ENCODE measurements around the gene C2CD4D.

The C2CD4D gene

GRCh38 chr1:151860504-151861187 lies 21.0 kb upstream of the C2CD4D start:
- Histone ChIP-seq H3K9me3 (ENCODE audit: control insufficient read depth, insufficient read depth, low read depth, low read length) (no peaks in the 10 kb centered on the region), H3K4me3 (ENCODE audit: low read depth, low read length) (no peak overlapping the region), H3K4me1 (ENCODE audit: control insufficient read depth, insufficient read depth, low read length) (no peaks in the 10 kb centered on the region), H3K27ac (ENCODE audit: extremely low read depth, low read depth, low read length) (no peak overlapping the region), H3K36me3 (ENCODE audit: control insufficient read depth in 2 of 2, insufficient read depth in 1 of 2, low read length in 2 of 2) (no peaks in the 10 kb centered on the region)
- TF ChIP-seq INSM2 (tag by site-specific recombination; IDR thresholded peaks at IDR 0.05) (no peak), MZF1 (tag by site-specific recombination; IDR thresholded peaks at IDR 0.05; ENCODE audit: borderline replicate concordance) (no peak), ZNF501 (tag by site-specific recombination; IDR thresholded peaks at IDR 0.05) (no peak), ZXDB (tag by site-specific recombination; IDR thresholded peaks at IDR 0.05) (no peak), ZNF791 (tag by site-specific recombination; IDR thresholded peaks at IDR 0.05) (no peak), ZNF529 (tag by site-specific recombination; IDR thresholded peaks at IDR 0.05; ENCODE audit: insufficient replicate concordance) (no peak)
- ChIA-PET CTCF (no interaction called here), POLR2A (interaction anchor here (0.9 kb wide), 1 partner anchor 321 kb away, joined by 3 read pairs; no protein-coding TSS in a partner anchor)

GRCh38 chr1:151859891-151860293 lies 20.3 kb upstream of the C2CD4D start:
- POLR2A ChIA-PET, result no interaction called here
- CTCF ChIA-PET, result interaction anchor here (0.6 kb wide), 1 partner anchor 325 kb away, joined by 3 read pairs; no protein-coding TSS in a partner anchor

GRCh38 chr1:151858886-151859665 lies 19.5 kb upstream of the C2CD4D start:
- no peaks in the 10 kb centered on the region for H3K36me3 ChIP-seq (ENCODE audit: control insufficient read depth in 2 of 2, insufficient read depth in 1 of 2, low read length in 2 of 2)
- POLR2A ChIA-PET, result no interaction called here
- H3K4me3 ChIP-seq (ENCODE audit: low read depth, low read length), result no peak overlapping the region
- TF ChIP-seq ZNF184 (tag by site-specific recombination; IDR thresholded peaks at IDR 0.05) (no peak), ZNF549 (tag by site-specific recombination; IDR thresholded peaks at IDR 0.05) (no peak), BCL11A (tag by site-specific recombination; IDR thresholded peaks at IDR 0.05; ENCODE audit: low read depth) (no peak)
- H3K27ac ChIP-seq (ENCODE audit: extremely low read depth, low read depth, low read length), result no peak overlapping the region
- no peaks in the 10 kb centered on the region for H3K4me1 ChIP-seq (ENCODE audit: control insufficient read depth, insufficient read depth, low read length)
- H3K9me3 ChIP-seq (ENCODE audit: control insufficient read depth, insufficient read depth, low read depth, low read length), result no peaks in the 10 kb centered on the region
- CTCF ChIA-PET, result interaction anchor here (0.6 to 1.7 kb wide), 5 partner anchors 29 to 326 kb away, joined by 3 to 6 read pairs (median 4); partner anchors contain the start of gene THEM4

More at GRCh38 chr1:151859891-151860293, 20.3 kb upstream of the C2CD4D start:
- Histone ChIP-seq H3K4me3 (ENCODE audit: low read depth, low read length) (no peak overlapping the region), H3K9me3 (ENCODE audit: control insufficient read depth, insufficient read depth, low read depth, low read length) (no peaks in the 10 kb centered on the region), H3K4me1 (ENCODE audit: control insufficient read depth, insufficient read depth, low read length) (no peaks in the 10 kb centered on the region), H3K36me3 (ENCODE audit: control insufficient read depth in 2 of 2, insufficient read depth in 1 of 2, low read length in 2 of 2) (no peaks in the 10 kb centered on the region), H3K27ac (ENCODE audit: extremely low read depth, low read depth, low read length) (no peak overlapping the region)
- no peak for TF ChIP-seq ZNF555 (tag by site-specific recombination; conservative IDR thresholded peaks at IDR 0.05)
- TF ChIP-seq ZBTB21 (tag by site-specific recombination; IDR thresholded peaks at IDR 0.05), result no peak
- no peak for TF ChIP-seq ZNF202 (tag by site-specific recombination; IDR thresholded peaks at IDR 0.05; ENCODE audit: borderline replicate concordance)
- TF ChIP-seq HOXD13 (CRISPR knock-in tag; IDR thresholded peaks at IDR 0.05; ENCODE audit: borderline replicate concordance), result no peak
- TF ChIP-seq ZNF843 (tag by site-specific recombination; IDR thresholded peaks at IDR 0.05), result no peak
- TF ChIP-seq ZNF146 (tag by site-specific recombination; IDR thresholded peaks at IDR 0.05), result no peak
- peak; percentile 46 for TF ChIP-seq ZIC2 (tag by site-specific recombination; IDR thresholded peaks at IDR 0.05)

Measured in HEK293 (cell line).